Measurements from ENCODE around the gene ZNF565. TPM values are rescaled to one million over a fixed set of nuclear protein-coding genes. Genes with fewer than 3 reads are reported as not detected.
"Not testable (repeated sequence)": the region's sequence is repeated elsewhere in the genome, so short reads cannot be mapped to it uniquely, and the experiment has no call there.

Gene ZNF565
- total RNA-seq, 4 donors from 2014 or later, result 1.4 to 4.5 (median 3.7) TPM

- intact Hi-C loops (cut with DNase I; ENCODE audit: low total_unique reads), result no loop called here
- no peak for DNase-seq (ENCODE audit: low spot score in 2 of 2)
- TF ChIP-seq POLR2A (IDR thresholded peaks at IDR 0.05), result no peak
- no peak for TF ChIP-seq CTCF (IDR thresholded peaks at IDR 0.05)
- WGBS, 2 donors, result 7 to 9% methylated on average over 19 to 52 of the region's 63 CpGs
- H3K4me3 ChIP-seq (ENCODE audit: low read depth, poor library complexity, severe bottlenecking), result no peak overlapping the region
Observed at GRCh38 chr19:36245210-36246005, 30.9 kb upstream of the ZNF565 start.

DNA sequence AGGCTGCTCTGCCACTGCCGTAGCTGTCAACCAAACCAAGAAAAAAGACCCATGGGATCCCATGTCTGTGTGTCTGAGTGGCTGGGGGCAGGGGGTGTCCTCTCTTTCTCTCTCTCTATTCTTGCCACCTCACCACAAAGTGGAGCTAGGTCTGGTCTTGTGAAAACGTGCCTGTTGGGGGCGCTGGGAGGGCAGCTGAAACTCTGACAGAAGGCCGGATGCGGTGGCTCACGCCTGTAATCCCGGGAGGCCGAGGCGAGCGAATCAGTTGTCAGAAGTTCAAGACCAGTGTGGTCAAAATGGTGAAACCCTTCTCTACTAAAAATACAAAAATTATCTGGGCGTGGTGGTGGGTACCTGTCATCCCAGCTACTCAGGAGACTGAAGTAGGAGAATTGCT is 29.6 kb upstream of the ZNF565 start:
- TF ChIP-seq CTCF (IDR thresholded peaks at IDR 0.05), result no peak
- TF ChIP-seq POLR2A (IDR thresholded peaks at IDR 0.05), result no peak
- H3K4me3 ChIP-seq (ENCODE audit: low read depth, poor library complexity, severe bottlenecking), result no peak overlapping the region
- intact Hi-C loops (cut with DNase I; ENCODE audit: low total_unique reads), result no loop called here
- DNase-seq (ENCODE audit: low spot score in 2 of 2), result no peak
- 78 to 81% methylated on average over 11 of the region's 11 CpGs for WGBS, 2 donors

GRCh38 chr19:36236946-36237310 is 22.5 kb upstream of the ZNF565 start:
- no peak for DNase-seq (ENCODE audit: low spot score in 2 of 2)
- intact Hi-C loops (cut with DNase I; ENCODE audit: low total_unique reads), result no loop called here
- 95 to 98% methylated on average over 3 of the region's 3 CpGs for WGBS, 2 donors
- no peak overlapping the region for H3K4me3 ChIP-seq (ENCODE audit: low read depth, poor library complexity, severe bottlenecking)
- TF ChIP-seq POLR2A (IDR thresholded peaks at IDR 0.05), result no peak
- TF ChIP-seq CTCF (IDR thresholded peaks at IDR 0.05), result no peak

DNA sequence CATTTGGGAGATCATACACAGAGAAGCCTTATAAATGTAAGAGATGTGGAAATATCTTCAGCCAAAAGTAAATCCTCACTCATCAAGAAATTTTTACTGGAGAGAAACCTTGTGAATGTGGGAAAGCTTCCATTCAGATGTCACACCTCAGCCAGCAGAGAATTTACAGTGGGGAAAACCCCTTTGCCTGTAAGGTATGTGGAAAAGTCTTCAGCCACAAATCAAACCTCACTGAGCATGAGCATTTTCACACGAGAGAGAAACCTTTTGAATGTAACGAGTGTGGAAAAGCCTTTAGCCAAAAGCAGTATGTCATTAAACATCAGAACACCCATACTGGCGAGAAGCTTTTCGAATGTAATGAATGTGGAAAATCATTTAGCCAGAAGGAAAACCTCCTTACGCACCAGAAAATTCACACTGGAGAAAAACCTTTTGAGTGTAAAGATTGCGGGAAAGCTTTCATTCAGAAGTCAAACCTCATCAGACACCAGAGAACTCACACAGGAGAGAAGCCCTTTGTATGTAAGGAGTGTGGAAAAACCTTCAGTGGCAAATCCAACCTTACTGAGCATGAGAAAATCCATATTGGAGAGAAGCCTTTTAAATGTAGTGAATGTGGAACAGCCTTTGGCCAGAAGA is 22.0 kb upstream of the ZNF565 start:
- no peak overlapping the region for H3K4me3 ChIP-seq (ENCODE audit: low read depth, poor library complexity, severe bottlenecking)
- no peak for DNase-seq (ENCODE audit: low spot score in 2 of 2)
- intact Hi-C loops (cut with DNase I; ENCODE audit: low total_unique reads), result no loop called here
- WGBS, 2 donors, result 92% methylated on average over 6 of the region's 6 CpGs
- TF ChIP-seq CTCF (IDR thresholded peaks at IDR 0.05), result no peak
- no peak for TF ChIP-seq POLR2A (IDR thresholded peaks at IDR 0.05)

GRCh38 chr19:36233626-36234025 is 19.2 kb upstream of the ZNF565 start:
- WGBS, 2 donors, result 83 to 95% methylated on average over 7 of the region's 7 CpGs
- intact Hi-C loops (cut with DNase I; ENCODE audit: low total_unique reads); DNase-seq (ENCODE audit: low spot score in 2 of 2); H3K4me3 ChIP-seq (ENCODE audit: low read depth, poor library complexity, severe bottlenecking): not testable (repeated sequence)

DNA sequence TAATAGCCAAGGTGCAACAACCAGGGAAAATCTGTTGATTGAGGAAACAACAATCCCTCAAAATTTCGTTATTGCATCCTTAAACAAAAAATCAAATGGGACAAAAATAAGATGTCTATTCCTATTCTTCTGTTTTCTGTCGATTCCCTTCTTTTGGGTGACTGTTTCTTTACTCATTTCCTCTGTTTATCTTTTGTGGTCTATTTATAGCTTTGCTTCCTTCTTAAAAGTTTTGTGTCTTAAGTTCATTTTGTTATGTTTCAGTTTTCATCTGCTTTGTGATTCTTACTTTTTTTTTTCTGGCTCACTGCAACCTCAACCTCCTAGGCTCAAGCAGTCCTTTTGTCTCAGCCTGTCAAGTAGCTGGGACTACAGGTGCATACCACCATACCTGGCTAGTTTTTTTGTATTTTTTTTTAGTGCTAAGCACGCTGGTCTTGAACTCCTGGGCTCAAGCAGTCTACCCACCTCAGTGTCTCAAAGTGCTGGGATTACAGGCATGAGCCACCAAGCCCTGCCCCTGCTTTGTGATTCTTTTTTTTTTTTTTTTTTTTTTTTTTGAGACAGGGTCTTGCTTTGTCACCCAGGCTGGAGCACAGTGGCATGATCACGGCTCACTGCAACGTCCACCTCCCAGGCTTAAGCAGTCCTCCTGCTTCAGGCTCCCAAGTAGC is 10.9 kb upstream of the ZNF565 start:
- TF ChIP-seq CTCF (IDR thresholded peaks at IDR 0.05) (no peak), POLR2A (IDR thresholded peaks at IDR 0.05) (no peak)
- WGBS, 2 donors, result 63 to 68% methylated on average over 5 of the region's 5 CpGs
- intact Hi-C loops (cut with DNase I; ENCODE audit: low total_unique reads), result no loop called here
- no peak for DNase-seq (ENCODE audit: low spot score in 2 of 2)
- H3K4me3 ChIP-seq (ENCODE audit: low read depth, poor library complexity, severe bottlenecking), result no peak overlapping the region
